SKM-1 (cell line): ENCODE results near the gene FBXO9.

ENCODE experiments used
- DNase-seq: peaks from one replicate; lab custom pipeline; 2025; ENCODE audit not compliant: unreplicated experiment; lab: John Stamatoyannopoulos, UW

Gene FBXO9

DNA sequence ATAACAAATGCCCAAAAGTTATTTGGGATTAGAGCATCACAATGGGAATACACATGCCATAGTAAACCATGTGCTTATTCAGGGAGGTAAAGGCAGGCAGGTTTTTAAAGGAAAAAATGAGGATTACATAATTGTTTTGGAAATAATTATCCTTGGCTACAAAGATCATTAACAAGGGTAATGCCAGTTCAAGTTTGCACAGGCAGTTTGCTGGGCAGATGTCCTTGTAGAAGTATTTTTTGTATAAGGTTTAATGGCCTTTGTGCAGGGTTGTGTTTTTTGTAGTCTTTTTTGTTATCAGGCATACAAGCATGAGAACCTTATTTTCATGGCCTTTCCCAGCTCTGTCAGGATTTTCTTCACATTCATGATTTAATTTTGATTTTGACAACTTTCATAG, 24.7 kb downstream of the FBXO9 start:
- no peak for DNase-seq

DNA sequence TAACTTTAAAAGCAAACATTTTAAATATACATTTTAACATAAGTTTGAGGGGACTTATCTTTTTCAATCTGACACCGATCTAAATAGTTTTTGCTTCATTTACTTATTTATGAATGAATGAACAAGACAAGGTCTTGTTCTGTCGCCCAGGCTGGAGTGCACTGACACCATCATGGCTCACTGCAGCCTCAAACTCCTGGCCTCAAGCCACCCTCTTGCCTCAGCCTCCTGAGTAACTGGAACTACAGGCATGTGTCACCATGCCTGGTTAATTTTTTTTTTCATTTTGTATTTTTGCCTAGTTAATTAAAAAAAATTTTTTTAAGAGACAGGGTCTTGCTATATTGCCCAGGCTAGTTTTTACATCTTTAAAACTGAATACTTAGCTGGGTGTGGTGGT, 25.4 kb downstream of the FBXO9 start:
- no peak for DNase-seq

DNA sequence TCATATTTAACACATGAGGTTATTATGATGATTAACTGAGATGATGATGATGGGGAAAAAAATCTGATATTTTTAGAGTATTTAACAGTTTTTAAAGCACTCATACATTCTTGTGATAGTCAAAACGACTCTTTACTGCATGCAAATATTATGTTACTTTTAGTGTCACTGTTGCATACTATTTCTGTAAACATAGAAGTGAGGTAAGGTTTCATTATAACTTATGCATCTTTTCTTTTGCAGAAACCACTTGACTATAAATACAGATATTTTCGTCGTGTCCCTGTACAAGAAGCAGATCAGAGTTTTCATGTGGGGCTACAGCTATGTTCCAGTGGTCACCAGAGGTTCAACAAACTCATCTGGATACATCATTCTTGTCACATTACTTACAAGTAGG, 30.1 kb downstream of the FBXO9 start:
- DNase-seq, result no peak

DNA sequence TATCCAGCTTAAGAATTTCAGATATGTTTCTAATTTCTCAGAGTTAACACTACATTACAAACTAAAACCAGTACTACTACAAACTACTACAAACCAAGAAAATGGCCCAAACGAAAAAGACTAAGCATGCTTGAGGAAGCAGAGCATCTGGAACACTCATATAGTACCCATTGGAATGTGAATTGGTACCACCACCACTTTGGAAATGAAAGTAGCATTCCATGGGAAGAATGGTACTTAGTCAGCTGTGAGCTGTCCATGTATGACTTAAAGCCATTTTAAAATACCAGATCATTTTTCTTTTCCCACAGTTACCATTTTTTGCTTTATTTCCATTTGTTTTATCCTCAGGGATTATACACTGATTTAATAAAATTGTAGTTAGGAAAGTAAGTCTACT, 30.5 kb downstream of the FBXO9 start:
- DNase-seq, result no peak

DNA sequence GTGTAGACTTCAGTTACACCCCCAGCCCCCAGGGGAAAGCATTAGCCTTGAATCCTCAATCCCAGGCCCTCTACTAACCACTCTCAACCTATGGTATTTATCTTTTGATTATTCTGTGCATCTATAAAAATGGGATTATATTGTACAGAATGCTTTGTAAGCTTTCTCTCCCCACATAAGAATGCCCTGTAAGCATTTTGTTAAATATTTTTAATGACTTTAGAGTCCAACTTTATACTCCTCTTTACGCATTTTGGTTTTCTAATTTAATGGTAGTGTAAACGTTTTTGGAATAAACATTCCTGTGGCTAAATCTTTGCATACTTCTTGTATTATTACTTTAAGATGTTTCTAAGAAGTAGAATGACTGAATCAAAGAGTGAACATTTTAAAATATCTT, 35.4 kb downstream of the FBXO9 start:
- no peak for DNase-seq

DNA sequence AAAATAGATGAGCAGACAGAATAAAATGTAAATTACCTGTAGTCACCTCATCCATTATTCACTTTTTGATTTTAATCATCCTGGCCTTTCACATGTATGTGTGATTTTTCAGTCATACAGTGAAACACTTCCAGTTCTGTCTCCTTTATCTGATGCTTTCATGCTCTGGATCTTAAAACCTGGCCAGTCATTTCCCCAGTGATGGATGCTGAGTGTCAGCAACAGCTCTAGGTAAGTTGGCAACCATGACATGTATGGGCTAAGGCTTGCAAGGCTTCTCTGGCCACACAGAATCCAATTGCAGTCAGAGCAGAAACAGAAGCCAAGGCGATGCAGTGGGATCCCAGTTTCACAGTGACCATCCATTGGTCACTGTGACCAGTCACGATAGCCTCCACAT, 35.8 kb downstream of the FBXO9 start:
- DNase-seq, result no peak

DNA sequence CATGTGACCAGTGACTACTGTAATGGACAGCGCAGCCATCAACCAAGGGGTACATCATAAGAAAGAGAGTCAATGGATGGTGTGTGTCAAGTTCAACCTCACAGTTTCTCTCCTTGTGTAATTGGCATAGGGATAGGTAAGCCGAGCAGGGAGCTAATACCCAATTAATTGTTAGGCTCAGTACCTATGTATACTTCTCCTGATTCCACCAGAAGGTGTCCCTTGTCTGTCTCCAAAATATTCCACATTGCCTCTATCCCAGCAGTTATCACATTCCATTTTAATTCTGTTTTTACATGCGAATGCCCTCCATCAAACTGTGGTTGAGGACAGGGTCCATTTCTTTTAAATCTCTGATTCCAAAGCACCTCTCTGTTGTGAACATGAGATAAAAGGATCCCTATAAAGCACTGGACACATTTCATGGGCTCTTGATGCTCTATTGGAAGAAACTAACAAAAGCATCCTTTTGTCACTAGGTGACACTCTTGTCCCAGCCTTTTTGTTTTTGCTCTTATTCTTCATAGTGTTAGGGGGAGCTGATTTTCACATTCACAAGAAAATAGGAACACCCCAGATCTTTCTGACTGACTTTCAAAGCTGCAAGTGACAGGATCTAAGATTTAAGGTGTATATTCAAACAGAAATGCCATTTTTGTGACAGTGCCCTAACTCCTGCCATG, 38.9 kb downstream of the FBXO9 start:
- no peak for DNase-seq

DNA sequence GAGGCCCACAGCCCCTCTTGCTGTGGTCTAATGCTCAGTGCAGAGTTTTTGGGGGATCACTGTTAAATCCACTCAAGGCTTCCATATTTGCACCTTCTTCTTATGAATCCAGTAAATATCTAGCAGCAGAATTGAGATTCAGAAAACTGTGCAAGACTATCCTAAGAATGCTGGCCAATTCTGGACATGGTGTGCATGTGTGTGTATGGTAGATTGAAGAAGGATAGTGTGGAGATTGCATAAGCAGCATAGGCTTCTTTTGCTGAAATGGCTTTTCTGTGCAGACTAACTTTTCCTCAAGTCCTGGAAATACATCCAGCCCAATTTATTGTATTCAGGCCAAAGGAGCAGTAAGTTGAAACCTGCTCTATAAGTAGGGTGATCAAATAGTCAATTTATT, 39.7 kb downstream of the FBXO9 start:
- no peak for DNase-seq

DNA sequence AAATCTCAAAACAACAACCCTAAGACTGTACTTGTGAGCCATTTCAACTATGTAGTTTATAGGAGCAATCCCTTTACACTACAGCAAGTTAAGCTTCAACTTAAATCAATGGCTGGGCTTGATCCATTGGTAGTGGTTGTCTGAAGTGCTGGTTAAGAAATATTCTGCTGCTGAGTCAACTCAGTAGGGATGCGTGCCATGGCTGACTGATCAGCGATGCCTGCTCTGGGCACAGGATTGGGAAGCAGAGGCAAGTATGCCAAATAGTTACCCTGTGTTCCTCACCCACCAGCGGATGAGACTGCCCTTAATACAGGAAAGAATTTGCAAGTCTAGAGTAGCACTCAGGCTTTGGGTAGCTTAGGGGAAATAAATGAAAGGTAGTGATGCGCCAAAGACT, 41.9 kb downstream of the FBXO9 start:
- no peak for DNase-seq

DNA sequence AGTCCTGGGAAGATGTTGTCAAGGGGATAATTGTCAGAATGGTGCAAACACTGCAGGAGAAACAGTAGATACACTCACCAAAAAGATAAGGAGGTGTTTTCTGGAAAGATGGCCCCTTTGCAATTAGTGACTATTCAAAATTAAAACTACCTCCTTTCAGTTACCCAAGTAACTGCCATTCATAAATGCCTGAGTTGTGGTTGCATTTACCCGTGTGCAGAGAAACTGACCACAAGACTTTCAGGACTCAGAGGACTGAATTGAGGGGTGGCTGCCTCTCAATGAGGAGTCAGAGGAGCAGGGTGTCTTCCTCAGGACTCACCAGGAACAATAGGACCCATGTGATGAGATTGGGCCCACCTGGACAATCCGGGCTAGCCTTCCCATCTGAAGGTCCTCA, 44.4 kb downstream of the FBXO9 start:
- no peak for DNase-seq

DNA sequence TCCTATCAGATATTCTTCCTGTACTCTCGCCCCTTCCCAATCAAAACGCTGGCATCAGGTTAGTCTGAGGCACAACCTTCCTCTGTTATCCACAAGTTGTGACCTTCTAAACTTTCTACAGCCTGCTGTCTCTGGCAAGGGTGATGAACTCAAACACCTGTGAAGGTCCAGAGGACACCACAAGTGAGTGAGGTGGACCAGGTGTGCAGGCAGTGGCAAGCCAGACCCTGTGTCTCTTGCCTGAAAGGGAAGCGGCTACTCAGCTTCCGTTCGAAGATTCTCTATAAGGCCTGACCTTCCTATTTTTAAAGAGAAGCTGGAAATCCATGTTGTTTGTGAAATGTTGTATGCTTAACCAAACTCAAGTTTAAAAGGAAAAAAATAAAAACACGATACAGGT, 46.7 kb downstream of the FBXO9 start:
- no peak for DNase-seq

DNA sequence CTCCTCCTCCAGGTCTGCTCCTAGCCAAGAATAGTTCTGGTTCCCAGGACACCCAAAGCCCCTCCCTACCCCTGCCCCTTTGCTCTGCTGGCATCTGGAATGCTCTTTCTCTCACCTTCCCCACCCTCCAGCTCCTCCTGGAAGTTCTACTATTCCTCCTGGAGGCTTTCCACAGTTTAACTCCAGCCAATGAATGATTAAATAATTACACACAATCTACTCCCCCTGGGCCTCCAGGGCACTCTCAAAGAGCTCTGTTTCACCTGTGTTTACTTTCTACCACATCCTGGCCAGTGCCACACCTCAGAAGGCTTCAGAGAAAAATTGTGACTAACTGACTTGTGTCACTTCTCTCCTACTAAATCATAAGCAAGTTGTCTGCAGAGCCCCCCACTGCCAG, 47.2 kb downstream of the FBXO9 start:
- DNase-seq, result no peak

DNA sequence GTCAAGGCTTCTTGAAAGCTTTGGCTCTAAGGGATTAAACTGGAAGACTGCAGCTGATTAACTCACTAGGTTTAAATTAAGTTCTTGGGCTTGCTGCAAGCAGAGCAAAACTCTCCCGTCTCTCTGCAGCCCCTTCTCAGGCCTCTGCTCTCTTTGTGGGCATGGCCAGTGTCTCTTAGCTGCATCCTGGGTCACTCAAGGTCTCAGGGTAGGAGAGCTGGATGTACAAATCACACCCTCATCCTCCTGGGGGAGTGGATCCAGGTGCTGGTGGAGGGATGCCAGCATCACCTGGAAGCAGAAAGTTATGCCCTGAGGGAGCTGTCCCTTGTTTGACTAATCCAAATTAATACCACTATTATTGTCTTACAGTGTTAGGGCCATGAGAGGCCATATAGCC, 47.7 kb downstream of the FBXO9 start:
- DNase-seq, result no peak

DNA sequence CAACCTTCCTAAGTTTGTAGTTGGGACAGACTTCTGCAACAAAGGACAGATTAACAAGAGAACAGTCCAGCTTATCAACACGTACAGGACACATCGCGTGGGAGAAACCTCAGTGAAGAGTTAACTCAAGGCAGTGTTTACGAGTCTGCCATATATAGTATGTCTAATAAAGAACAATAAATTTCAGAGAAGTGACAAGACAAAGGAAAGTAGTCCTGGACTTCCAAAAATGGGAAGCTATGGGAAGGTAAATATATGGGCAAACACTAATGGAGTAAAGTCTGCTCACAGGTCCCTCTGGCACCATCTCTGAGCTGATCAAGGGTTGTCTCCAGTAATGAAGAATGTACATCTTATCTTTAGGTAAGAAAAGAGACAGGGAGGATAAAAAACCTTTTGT, 48.5 kb downstream of the FBXO9 start:
- no peak for DNase-seq

DNA sequence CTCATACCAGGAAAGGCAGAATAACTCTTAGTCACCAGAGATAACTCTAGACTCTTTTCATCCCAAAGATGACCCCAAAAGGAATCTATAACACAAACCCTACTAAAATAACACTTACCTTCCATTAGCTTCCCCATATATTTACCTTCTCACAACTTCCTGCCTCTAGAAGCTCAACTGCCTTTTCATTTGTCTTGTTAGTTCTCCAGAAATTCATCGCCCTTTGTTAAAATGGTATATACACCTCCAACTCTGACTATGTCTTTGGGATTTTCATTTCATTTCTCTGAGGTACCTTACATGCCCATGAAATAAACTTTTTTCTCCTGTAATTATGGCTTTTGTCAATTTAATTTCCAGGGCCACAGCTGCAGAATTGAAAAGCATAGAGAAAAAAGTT, 49.9 kb downstream of the FBXO9 start:
- no peak for DNase-seq

DNA sequence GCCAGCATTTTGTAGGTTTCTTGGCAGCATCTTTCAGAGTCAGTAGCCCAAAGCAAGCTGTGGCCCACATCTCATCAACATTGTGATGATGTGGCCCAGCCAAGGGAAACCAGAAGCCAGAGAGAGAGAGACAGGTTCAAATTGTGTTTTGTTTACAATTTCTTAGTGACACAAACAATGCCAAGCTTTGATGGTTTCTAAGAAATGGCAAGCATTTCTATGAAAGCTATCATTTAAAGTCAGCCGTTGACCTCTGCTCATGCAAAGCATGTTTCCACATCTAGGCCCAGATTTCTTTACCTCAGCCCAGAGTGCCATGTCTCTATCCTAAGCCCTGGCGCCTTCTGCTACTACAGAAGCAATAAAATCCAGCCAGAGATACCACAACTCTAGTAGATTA, 50.5 kb downstream of the FBXO9 start:
- DNase-seq, result no peak

DNA sequence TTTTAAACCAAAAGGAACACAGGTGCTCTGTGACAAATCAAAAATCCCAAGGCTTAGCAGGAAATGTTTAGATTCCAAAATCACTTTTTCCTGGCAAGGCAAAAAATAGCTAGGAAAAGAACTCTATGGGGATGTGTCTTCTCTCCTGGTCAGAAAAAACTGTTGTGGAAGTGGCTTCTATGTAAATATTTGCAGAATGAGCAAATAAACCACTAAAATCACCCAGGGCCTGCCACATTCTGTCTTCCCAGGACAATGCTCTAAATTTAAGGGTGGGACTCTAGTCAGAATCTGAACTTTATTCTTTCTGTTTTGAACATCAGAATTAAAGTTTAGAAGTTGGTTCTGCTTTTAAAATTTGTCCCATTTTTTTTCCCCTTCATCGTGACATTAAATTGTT, 54.1 kb downstream of the FBXO9 start:
- no peak for DNase-seq

DNA sequence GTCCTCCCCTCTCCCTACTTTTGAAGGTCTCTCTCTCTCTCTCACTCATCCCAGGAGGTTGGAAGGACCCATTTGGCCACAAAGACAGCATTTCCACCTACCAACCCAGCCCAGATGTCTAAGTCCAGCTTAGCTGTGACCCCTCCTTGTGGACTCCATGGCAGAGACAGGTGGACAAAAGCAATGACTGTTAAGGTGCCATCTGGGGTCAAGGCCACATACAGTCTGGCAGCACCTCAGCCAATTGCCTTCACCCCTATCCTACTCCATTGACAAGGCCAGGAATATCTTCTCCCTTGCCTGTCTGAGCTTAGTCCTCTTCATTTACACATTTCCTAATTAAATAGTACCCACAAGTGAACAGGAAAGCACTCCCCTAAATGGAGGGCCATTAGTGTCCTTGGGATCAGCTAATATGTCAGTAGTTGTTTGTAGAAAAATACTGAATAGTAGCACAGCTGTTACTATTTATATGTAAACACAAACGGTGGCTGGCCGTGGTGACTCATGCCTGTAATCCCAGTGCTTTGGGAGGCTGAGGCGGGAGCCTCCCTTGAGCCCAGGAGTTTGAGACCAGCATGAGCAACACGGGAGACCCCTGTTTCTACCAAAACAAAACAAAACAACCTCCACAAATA, 54.7 kb downstream of the FBXO9 start:
- DNase-seq, result no peak

DNA sequence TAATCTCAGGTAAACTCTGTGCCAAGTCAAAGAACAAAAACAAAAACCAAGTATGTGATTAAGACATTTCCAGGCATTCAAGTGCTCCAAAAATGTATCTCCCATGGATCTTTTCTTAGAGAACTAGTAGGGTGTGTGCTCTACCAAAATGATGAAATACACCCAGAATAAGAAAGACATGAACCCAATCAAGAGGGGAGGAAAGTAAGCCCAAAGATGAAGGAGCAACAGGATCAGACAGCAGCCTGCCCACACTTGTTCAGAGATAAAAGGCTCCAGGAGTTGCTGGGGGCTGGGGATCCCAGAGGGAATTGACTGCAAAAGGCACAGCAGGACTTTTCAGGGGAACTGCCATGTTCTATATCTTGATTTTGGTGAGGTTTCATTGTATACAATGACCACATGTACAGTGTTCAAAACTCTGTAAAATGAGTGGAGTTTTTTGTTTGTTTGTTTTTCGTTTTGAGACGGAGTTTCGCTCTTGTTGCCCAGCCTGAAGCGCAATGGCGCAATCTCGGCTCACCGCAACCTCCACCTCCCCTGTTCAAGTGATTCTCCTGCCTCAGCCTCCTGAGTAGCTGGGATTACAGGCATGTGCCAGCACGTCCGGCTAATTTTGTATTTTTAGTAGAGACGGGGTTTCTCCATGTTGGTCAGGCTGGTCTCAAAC, 59.1 kb downstream of the FBXO9 start:
- DNase-seq, result no peak

DNA sequence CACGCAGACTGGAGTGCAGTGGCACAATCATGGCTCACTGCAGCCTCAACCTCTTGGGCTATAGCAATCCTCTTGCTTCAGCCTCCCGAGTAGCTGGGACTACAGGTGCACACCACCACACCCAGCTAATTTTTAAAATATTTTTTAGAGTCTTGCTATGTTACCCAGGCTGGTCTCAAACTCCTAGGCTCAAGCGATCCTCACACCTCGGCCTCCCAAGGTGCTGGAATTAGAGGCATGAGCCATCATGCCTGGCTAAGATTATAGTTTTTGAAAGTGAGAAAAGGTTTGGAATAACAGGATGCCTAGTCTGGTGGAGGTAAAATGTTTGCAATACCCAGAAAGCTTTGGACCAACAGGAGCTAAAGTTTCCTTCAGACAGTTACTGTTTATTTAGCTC, 60.1 kb downstream of the FBXO9 start:
- DNase-seq, result no peak

DNA sequence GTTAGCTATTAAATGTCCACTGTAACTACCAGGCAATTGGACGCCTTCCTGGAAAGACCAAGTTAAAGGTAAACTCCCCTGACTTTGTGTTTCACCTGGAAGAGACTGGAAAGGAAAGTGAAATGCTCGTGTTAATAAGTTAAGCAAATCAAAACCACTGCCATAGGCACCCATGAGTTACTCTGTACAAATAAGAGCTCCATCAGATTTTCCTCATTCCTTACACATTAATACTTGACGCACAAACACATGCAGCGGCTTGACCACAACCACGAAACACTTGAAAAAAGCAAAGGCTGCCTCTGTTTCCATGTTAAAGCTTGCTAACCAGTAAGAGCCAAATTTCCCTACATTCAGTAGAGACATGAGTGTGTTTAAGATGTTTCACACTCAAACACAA, 63.6 kb downstream of the FBXO9 start:
- DNase-seq, result no peak

DNA sequence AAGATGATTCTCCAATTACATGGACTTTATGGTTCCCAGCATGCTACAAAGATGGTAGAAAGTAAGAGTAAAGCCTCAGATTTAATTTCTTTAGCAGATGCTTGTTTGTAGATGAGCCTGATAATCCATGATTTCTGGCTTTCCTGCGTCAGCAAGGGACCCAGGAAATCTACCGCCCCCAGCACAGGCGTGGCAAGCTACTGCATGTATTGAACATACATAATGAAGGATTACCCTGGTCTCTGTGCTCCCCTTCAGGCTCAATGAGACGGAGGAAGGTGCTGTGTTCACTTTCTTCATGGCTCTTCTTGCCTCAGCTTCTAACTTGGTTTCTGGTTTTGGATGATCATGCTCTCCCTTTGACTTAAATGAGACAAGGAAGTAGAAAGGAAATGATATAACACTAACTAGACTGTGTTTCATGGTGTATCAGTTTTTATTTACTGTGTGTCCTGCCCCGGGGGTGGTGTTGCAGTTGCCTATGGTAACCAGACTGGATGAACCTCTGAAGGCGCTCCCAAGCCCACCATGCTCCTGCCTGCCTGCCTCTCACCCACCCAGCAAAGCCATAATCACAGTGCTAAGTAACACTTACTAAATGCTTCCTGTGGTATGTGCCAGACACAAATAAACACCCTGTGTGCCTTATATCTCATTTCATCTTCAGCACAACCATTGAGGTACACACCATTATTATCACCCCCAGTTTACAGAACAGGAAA, 65.5 kb downstream of the FBXO9 start:
- DNase-seq, result no peak
